Astrocyte of the spinal cord (primary cell): ENCODE measurements around the gene FGF3.

ENCODE experiments used
- DNase-seq: peaks from one replicate; pipeline ENCODE4 v3.0.0; 2011; ENCODE audit warnings: low read depth, low spot score
- H3K4me3 ChIP-seq: 2 replicates; pipeline ENCODE4 v1.5.1; 2011; ENCODE audit warnings: low read depth, mild to moderate bottlenecking, low read length, moderate library complexity
- CTCF ChIP-seq: IDR thresholded peaks from 2 replicates; pipeline ENCODE4 v1.5.1; 2012; ENCODE audit warnings: low read depth, mild to moderate bottlenecking, low read length, inconsistent platforms
- in situ Hi-C: cut with HindIII; loops from 2 replicates; pipeline ENCODE4 v1.10.0; 2017; ENCODE audit warnings: low sequenced_read_pairs

The FGF3 gene

GRCh38 chr11:69825037-69825834 lies 6.0 kb upstream of the FGF3 start:
- DNase-seq: no peak
- H3K4me3 ChIP-seq: no peak overlapping the region
- no peak for TF ChIP-seq CTCF
- in situ Hi-C loops: no loop called here

- no peak for DNase-seq
- TF ChIP-seq CTCF: no peak
- in situ Hi-C loops: no loop called here
Measured at GRCh38 chr11:69823641-69824265, 4.5 kb upstream of the FGF3 start.

GRCh38 chr11:69822676-69823494 lies 3.7 kb upstream of the FGF3 start:
- no peak for TF ChIP-seq CTCF
- in situ Hi-C loops: no loop called here
- no peak for DNase-seq
- H3K4me3 ChIP-seq: no peak overlapping the region

More at GRCh38 chr11:69823641-69824265, 4.5 kb upstream of the FGF3 start:
- H3K4me3 ChIP-seq: no peak overlapping the region

GRCh38 chr11:69821511-69822040 lies 2.4 kb upstream of the FGF3 start:
- TF ChIP-seq CTCF: no peak
- DNase-seq: no peak
- in situ Hi-C loops: no loop called here
- no peak overlapping the region for H3K4me3 ChIP-seq

- DNase-seq: no peak
- H3K4me3 ChIP-seq: no peak overlapping the region
- in situ Hi-C loops: no loop called here
- TF ChIP-seq CTCF: no peak
Measured at GRCh38 chr11:69820441-69820840, 1.2 kb upstream of the FGF3 start.

- in situ Hi-C loops: no loop called here
- no peak for TF ChIP-seq CTCF
- no peak for DNase-seq
- no peak overlapping the region for H3K4me3 ChIP-seq
Measured at GRCh38 chr11:69819541-69820070, 390 bp upstream of the FGF3 start.
